ENCODE data around the gene C1GALT1.

The C1GALT1 gene

GRCh38 chr7:7202375-7202720 lies 20.0 kb downstream of the C1GALT1 start:
- DNase-seq, result no peak

- no peak for DNase-seq
Measured at GRCh38 chr7:7203813-7204575, 21.6 kb downstream of the C1GALT1 start.

GRCh38 chr7:7207876-7208275 lies 25.5 kb downstream of the C1GALT1 start:
- no peak for DNase-seq

- no peak for DNase-seq
Measured at GRCh38 chr7:7208520-7208919, 26.2 kb downstream of the C1GALT1 start.

GRCh38 chr7:7209412-7210050 lies 27.2 kb downstream of the C1GALT1 start:
- no peak for DNase-seq

GRCh38 chr7:7210475-7211237 lies 28.3 kb downstream of the C1GALT1 start:
- DNase-seq, result no peak

GRCh38 chr7:7212612-7213011 lies 30.3 kb downstream of the C1GALT1 start:
- no peak for DNase-seq

- no peak for DNase-seq
Measured at GRCh38 chr7:7214398-7215347, 32.3 kb downstream of the C1GALT1 start.

GRCh38 chr7:7216279-7216678 lies 33.9 kb downstream of the C1GALT1 start:
- no peak for DNase-seq

GRCh38 chr7:7219216-7219615 lies 36.9 kb downstream of the C1GALT1 start:
- no peak for DNase-seq

GRCh38 chr7:7220821-7221220 lies 38.5 kb downstream of the C1GALT1 start:
- DNase-seq, result no peak

- no peak for DNase-seq
Measured at GRCh38 chr7:7221599-7222038, 39.3 kb downstream of the C1GALT1 start.

- no peak for DNase-seq
Measured at GRCh38 chr7:7223250-7223649, 40.9 kb downstream of the C1GALT1 start.

GRCh38 chr7:7226407-7226806 lies 44.1 kb downstream of the C1GALT1 start:
- no peak for DNase-seq

- no peak for DNase-seq
Measured at GRCh38 chr7:7228472-7228871, 46.1 kb downstream of the C1GALT1 start.

GRCh38 chr7:7228967-7229366 lies 46.6 kb downstream of the C1GALT1 start:
- no peak for DNase-seq

- no peak for DNase-seq
Measured at GRCh38 chr7:7231000-7231399, 48.7 kb downstream of the C1GALT1 start.

- no peak for DNase-seq
Measured at GRCh38 chr7:7231865-7232264, 49.5 kb downstream of the C1GALT1 start.

GRCh38 chr7:7235347-7235746 lies 53.0 kb downstream of the C1GALT1 start:
- no peak for DNase-seq

- DNase-seq, result no peak
Measured at GRCh38 chr7:7236041-7236440, 53.7 kb downstream of the C1GALT1 start.

GRCh38 chr7:7237201-7237977 lies 55.0 kb downstream of the C1GALT1 start:
- DNase-seq, result no peak

GRCh38 chr7:7237978-7238267 lies 55.6 kb downstream of the C1GALT1 start:
- DNase-seq, result no peak

Measured in NCI-H187 treated with DMSO at 0.1 percent for 48 hours (cell line).